ENCODE measurements around the gene TMEM164. TPM values are rescaled to one million over a fixed set of nuclear protein-coding genes. Genes with fewer than 3 reads are reported as not detected.
"Not testable (repeated sequence)": the region's sequence is repeated elsewhere in the genome, so short reads cannot be mapped to it uniquely, and the experiment has no call there.

The TMEM164 gene
- total RNA-seq, result 19.1 and 23.3 TPM in 2 replicates

- intact Hi-C loops (cut with micrococcal nuclease), result loop anchor here (1.0 to 10.0 kb wide), 5 partner anchors 142 to 1908 kb away; partner anchors contain the start of genes ACSL4, AMMECR1, ATG4A and NXT2
Observed at GRCh38 chrX:110002300-110003166, at the start of gene TMEM164. Gene TMEM164 (plus strand): TSS chrX:110003114. CDS start chrX:110003775, 661 bp downstream.

- intact Hi-C loops (cut with micrococcal nuclease), result no loop called here
Observed at GRCh38 chrX:109954333-109954732, 48.6 kb upstream of the TMEM164 start.

GRCh38 chrX:109954955-109955354, 48.0 kb upstream of the TMEM164 start:
- intact Hi-C loops (cut with micrococcal nuclease), result no loop called here

- intact Hi-C loops (cut with micrococcal nuclease), result no loop called here
Observed at GRCh38 chrX:109958266-109958665, 44.6 kb upstream of the TMEM164 start.

GRCh38 chrX:109959356-109959871, 43.5 kb upstream of the TMEM164 start:
- intact Hi-C loops (cut with micrococcal nuclease), result no loop called here

- intact Hi-C loops (cut with micrococcal nuclease), result no loop called here
Observed at GRCh38 chrX:109964390-109964789, 38.5 kb upstream of the TMEM164 start.

GRCh38 chrX:109966246-109966645, 36.7 kb upstream of the TMEM164 start:
- intact Hi-C loops (cut with micrococcal nuclease), result no loop called here

GRCh38 chrX:109967156-109967555, 35.8 kb upstream of the TMEM164 start:
- intact Hi-C loops (cut with micrococcal nuclease), result no loop called here

GRCh38 chrX:109970841-109971240, 32.1 kb upstream of the TMEM164 start:
- intact Hi-C loops (cut with micrococcal nuclease), result not testable (repeated sequence)

GRCh38 chrX:109974906-109975655, 27.8 kb upstream of the TMEM164 start:
- intact Hi-C loops (cut with micrococcal nuclease), result no loop called here

GRCh38 chrX:109985210-109985609, 17.7 kb upstream of the TMEM164 start:
- intact Hi-C loops (cut with micrococcal nuclease), result not testable (repeated sequence)

- intact Hi-C loops (cut with micrococcal nuclease), result no loop called here
Observed at GRCh38 chrX:109987884-109988283, 15.0 kb upstream of the TMEM164 start.

- intact Hi-C loops (cut with micrococcal nuclease), result no loop called here
Observed at GRCh38 chrX:109990582-109991276, 12.2 kb upstream of the TMEM164 start.

- intact Hi-C loops (cut with micrococcal nuclease), result no loop called here
Observed at GRCh38 chrX:109992203-109992602, 10.7 kb upstream of the TMEM164 start.

GRCh38 chrX:109995155-109995554, 7.8 kb upstream of the TMEM164 start:
- intact Hi-C loops (cut with micrococcal nuclease), result no loop called here

GRCh38 chrX:109997786-109998452, 5.0 kb upstream of the TMEM164 start:
- intact Hi-C loops (cut with micrococcal nuclease), result no loop called here

- intact Hi-C loops (cut with micrococcal nuclease), result loop anchor here (10.0 kb wide), 2 partner anchors 145 to 1905 kb away; partner anchors contain the start of genes ATG4A and PSMD10
Observed at GRCh38 chrX:110000000-110000399, 2.9 kb upstream of the TMEM164 start.

- intact Hi-C loops (cut with micrococcal nuclease), result loop anchor here (10.0 kb wide), 2 partner anchors 144 to 1906 kb away; partner anchors contain the start of genes ATG4A and PSMD10
Observed at GRCh38 chrX:110000847-110001713, 1.8 kb upstream of the TMEM164 start.

GRCh38 chrX:110001740-110002299, 1.1 kb upstream of the TMEM164 start:
- intact Hi-C loops (cut with micrococcal nuclease), result loop anchor here (1.0 to 10.0 kb wide), 5 partner anchors 143 to 1907 kb away; partner anchors contain the start of genes ACSL4, AMMECR1, ATG4A and NXT2
